Mesenchymal stem cell (in vitro differentiated cells and primary cell): ENCODE measurements around the gene AK9.

ENCODE experiments used
- DNase-seq: peaks from one replicate; pipeline ENCODE4 v3.0.0-alpha.2; 2013
- H2AFZ ChIP-seq: one replicate; pipeline ENCODE4 v1.6.1; 2013; ENCODE audit warnings: low read depth, mild to moderate bottlenecking, control low read depth, inconsistent platforms, low read length, moderate library complexity
- H2AK5ac ChIP-seq: 2 replicates; pipeline ENCODE4 v1.6.1; 2013; ENCODE audit warnings: low read length, moderate library complexity, mild to moderate bottlenecking, inconsistent platforms; ENCODE audit not compliant: severe bottlenecking
- H2BK120ac ChIP-seq: one replicate; pipeline ENCODE4 v1.6.1; 2013; ENCODE audit warnings: low read depth, mild to moderate bottlenecking, inconsistent platforms, low read length, moderate library complexity
- H2BK12ac ChIP-seq, 2 experiments: one replicate each; pipeline ENCODE4 v1.6.1; 2013; ENCODE audit warnings: inconsistent platforms in 2 of 2, low read length in 2 of 2, mild to moderate bottlenecking in 2 of 2, moderate library complexity in 2 of 2, control low read depth in 1 of 2
- H2BK15ac ChIP-seq: one replicate; pipeline ENCODE4 v1.6.1; 2013; ENCODE audit warnings: mild to moderate bottlenecking, low read depth, inconsistent platforms; ENCODE audit not compliant: poor library complexity, severe bottlenecking
- H2BK5ac ChIP-seq: 2 replicates; pipeline ENCODE4 v1.6.1; 2013; ENCODE audit warnings: low read depth, mild to moderate bottlenecking, low read length, control low read depth, inconsistent platforms; ENCODE audit not compliant: poor library complexity, severe bottlenecking
- H3K14ac ChIP-seq, 2 experiments: one replicate each; pipeline ENCODE4 v1.6.1; 2013; ENCODE audit warnings: inconsistent platforms in 2 of 2, low read length in 2 of 2, control low read depth in 1 of 2, mild to moderate bottlenecking in 1 of 2, moderate library complexity in 1 of 2
- H3K18ac ChIP-seq, 2 experiments: one replicate each; pipeline ENCODE4 v1.6.1; 2013; ENCODE audit warnings: inconsistent platforms in 2 of 2, low read length in 2 of 2, control low read depth in 1 of 2, low read depth in 1 of 2, mild to moderate bottlenecking in 1 of 2
- H3K23ac ChIP-seq, 2 experiments: one replicate each; pipeline ENCODE4 v1.6.1; 2013; ENCODE audit warnings: inconsistent platforms in 2 of 2, low read length in 2 of 2, mild to moderate bottlenecking in 2 of 2, moderate library complexity in 2 of 2, control low read depth in 1 of 2
- H3K27ac ChIP-seq: 2 replicates; pipeline ENCODE4 v1.5.1; 2013; ENCODE audit warnings: mild to moderate bottlenecking, moderate library complexity, low read length, control low read depth, inconsistent platforms; ENCODE audit not compliant: poor library complexity, severe bottlenecking
- H3K27me3 ChIP-seq, 2 experiments: 2 replicates each; pipeline versions ENCODE4 v1.6.1 to v1.7.0; 2013; ENCODE audit warnings: low read length in 2 of 2, mild to moderate bottlenecking in 2 of 2, moderate library complexity in 2 of 2, control low read depth in 1 of 2, inconsistent platforms in 1 of 2; ENCODE audit not compliant: control insufficient read depth in 1 of 2, insufficient read depth in 1 of 2
- H3K36me3 ChIP-seq, 2 experiments: 2 replicates each; pipeline versions ENCODE4 v1.6.1 to v1.7.0; 2013; ENCODE audit warnings: low read length in 2 of 2, control low read depth in 1 of 2, inconsistent platforms in 1 of 2, low read depth in 1 of 2, mild to moderate bottlenecking in 1 of 2; ENCODE audit not compliant: insufficient read depth in 2 of 2, control insufficient read depth in 1 of 2
- H3K4ac ChIP-seq, 2 experiments: one replicate each; pipeline ENCODE4 v1.6.1; 2013; ENCODE audit warnings: inconsistent platforms in 2 of 2, low read length in 2 of 2, mild to moderate bottlenecking in 2 of 2, moderate library complexity in 2 of 2, control low read depth in 1 of 2, low read depth in 1 of 2
- H3K4me1 ChIP-seq: 2 replicates; pipeline ENCODE4 v1.6.1; 2013; ENCODE audit warnings: low read depth, low read length, control low read depth; ENCODE audit not compliant: control insufficient read depth, insufficient read depth
- H3K4me2 ChIP-seq: 2 replicates; pipeline ENCODE4 v1.6.1; 2013; ENCODE audit warnings: low read length, mild to moderate bottlenecking, inconsistent platforms; ENCODE audit not compliant: poor library complexity, severe bottlenecking
- H3K4me3 ChIP-seq, 2 experiments: 2 replicates each; pipeline versions ENCODE4 v1.5.1 to v1.7.0; 2013; ENCODE audit warnings: low read length in 2 of 2, mild to moderate bottlenecking in 2 of 2, control low read depth in 1 of 2, low read depth in 1 of 2; ENCODE audit not compliant: insufficient read depth in 1 of 2
- H3K79me1 ChIP-seq: replicated peaks from 2 replicates; pipeline ENCODE4 v1.6.1; 2013; ENCODE audit warnings: mild to moderate bottlenecking, control low read depth, low read length, inconsistent platforms; ENCODE audit not compliant: poor library complexity, severe bottlenecking
- H3K9ac ChIP-seq: 2 replicates; pipeline ENCODE4 v1.7.0; 2013; ENCODE audit warnings: mild to moderate bottlenecking, low read length, moderate library complexity
- H3K9me3 ChIP-seq: 2 replicates; pipeline ENCODE4 v1.7.0; 2013; ENCODE audit warnings: mild to moderate bottlenecking, low read length; ENCODE audit not compliant: control insufficient read depth
- H4K8ac ChIP-seq: one replicate; pipeline ENCODE4 v1.6.1; 2013; ENCODE audit warnings: inconsistent platforms, mild to moderate bottlenecking, low read length, moderate library complexity
- H4K91ac ChIP-seq: one replicate; pipeline ENCODE4 v1.6.1; 2013; ENCODE audit warnings: mild to moderate bottlenecking, low read length, inconsistent platforms
- WGBS: methylation state at CpG from one replicate; pipeline ENCODE4 v1.1.7; 2013; ENCODE audit warnings: mixed read lengths; 5-methylcytosine and 5-hydroxymethylcytosine counted together

AK9 gene

DNA sequence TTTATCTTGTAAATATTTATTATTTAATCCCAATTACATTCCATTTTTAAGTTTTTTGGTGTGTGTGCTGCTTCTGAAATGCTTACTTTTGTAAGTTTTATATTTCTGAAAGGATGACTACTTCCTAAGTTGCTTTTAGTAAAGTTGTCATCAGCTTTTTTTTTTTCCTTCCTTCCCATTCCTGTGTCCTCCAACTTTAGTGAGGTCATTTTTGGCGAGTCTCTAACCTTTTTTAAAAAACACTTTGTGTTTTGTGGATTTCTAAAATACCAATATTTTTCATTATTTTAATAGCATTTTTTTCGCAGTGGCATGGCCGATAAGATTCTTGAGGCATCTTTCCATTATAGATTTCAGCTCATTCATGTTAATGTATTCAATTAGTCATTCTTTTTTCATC is 31.0 kb upstream of the AK9 start:
- Histone ChIP-seq H3K27ac (no peak overlapping the region), H2AFZ (no peak overlapping the region), H3K79me1 (peaks cover 6% of the 10 kb centered on the region), H3K4me2 (no peak overlapping the region), H4K91ac (no peak overlapping the region), H3K36me3 (peaks cover 7 to 29% of the 10 kb centered on the region in 2 experiments), H3K14ac (no peak overlapping the region), H2BK12ac (no peak overlapping the region), H2BK5ac (no peak overlapping the region), H3K9me3 (no peaks in the 10 kb centered on the region), H3K27me3 (no peaks in the 10 kb centered on the region), H2BK15ac (no peak overlapping the region), H3K4me1 (peaks cover 2% of the 10 kb centered on the region), H2AK5ac (no peak overlapping the region), H3K9ac (peak overlapping the region; percentile 46), H4K8ac (no peak overlapping the region), H3K18ac (no peak overlapping the region), H2BK120ac (no peak overlapping the region), H3K23ac (no peak overlapping the region), H3K4me3 (no peak overlapping the region), H3K4ac (no peak overlapping the region)
- WGBS, result no CpG with 5 or more reads among the region's 3 CpGs
- DNase-seq, result no peak

DNA sequence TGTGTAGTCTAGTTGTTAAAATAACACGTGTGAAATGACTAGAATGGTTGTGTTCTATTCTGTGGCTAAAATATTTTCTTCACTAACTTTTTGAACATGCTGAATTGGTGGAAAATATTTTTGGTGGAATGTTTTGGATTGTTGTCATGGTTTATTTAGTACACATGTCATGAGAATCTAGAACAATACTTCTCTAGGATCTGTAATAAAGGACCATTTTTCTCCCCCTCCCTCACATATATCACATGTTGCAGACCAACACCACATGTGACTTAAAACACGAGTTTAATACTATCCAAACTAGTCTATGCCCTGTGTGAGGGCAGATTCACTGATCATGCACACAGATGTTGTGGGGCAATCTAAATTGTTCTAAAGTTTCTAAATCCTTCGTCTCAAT is 29.3 kb upstream of the AK9 start:
- Histone ChIP-seq H3K9ac (no peak overlapping the region), H3K27me3 (no peaks in the 10 kb centered on the region), H2AK5ac (no peak overlapping the region), H3K36me3 (peaks cover 7 to 44% of the 10 kb centered on the region in 2 experiments), H2BK12ac (no peak overlapping the region), H3K4me1 (peaks cover 2% of the 10 kb centered on the region), H2AFZ (no peak overlapping the region), H3K79me1 (peaks cover 6% of the 10 kb centered on the region), H2BK15ac (no peak overlapping the region), H3K4me2 (no peak overlapping the region), H3K27ac (no peak overlapping the region), H3K4ac (no peak overlapping the region), H3K14ac (no peak overlapping the region), H3K9me3 (no peaks in the 10 kb centered on the region), H2BK5ac (no peak overlapping the region), H2BK120ac (no peak overlapping the region), H4K91ac (no peak overlapping the region), H3K23ac (no peak overlapping the region), H3K4me3 (no peak overlapping the region), H4K8ac (no peak overlapping the region), H3K18ac (no peak overlapping the region)
- 84% methylated on average over 3 of the region's 3 CpGs for WGBS
- DNase-seq, result no peak

DNA sequence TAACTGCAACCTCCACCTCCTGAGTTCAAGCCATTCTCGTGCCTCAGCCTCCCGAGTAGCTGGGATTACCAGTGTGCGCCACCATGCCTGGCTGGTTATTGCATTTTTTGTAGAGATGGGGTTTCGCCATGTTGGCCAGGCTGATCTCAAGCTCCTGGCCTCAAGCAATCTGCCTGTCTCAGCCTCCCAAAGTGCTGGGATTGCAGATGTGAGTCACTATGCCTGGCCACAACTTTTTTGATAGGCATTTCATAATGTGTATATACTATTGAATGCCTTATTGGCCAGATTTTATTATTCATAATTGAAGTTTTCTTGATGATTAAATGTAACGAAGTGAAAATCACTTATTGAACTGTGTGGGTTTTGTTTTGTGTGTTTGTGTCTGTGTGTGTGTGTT is 28.0 kb upstream of the AK9 start:
- Histone ChIP-seq H2AK5ac (no peak overlapping the region), H3K79me1 (peaks cover 6% of the 10 kb centered on the region), H3K9ac (no peak overlapping the region), H2BK12ac (no peak overlapping the region), H3K36me3 (peaks cover 7 to 46% of the 10 kb centered on the region in 2 experiments), H3K27me3 (no peaks in the 10 kb centered on the region), H3K9me3 (no peaks in the 10 kb centered on the region), H3K14ac (no peak overlapping the region), H3K4ac (no peak overlapping the region), H4K8ac (no peak overlapping the region), H3K4me1 (peaks cover 4% of the 10 kb centered on the region), H3K23ac (no peak overlapping the region), H3K18ac (no peak overlapping the region), H3K4me2 (no peak overlapping the region), H3K4me3 (no peak overlapping the region), H2AFZ (no peak overlapping the region), H2BK15ac (no peak overlapping the region), H2BK120ac (no peak overlapping the region), H2BK5ac (no peak overlapping the region), H4K91ac (peak overlapping the region; percentile 34), H3K27ac (no peak overlapping the region)
- 92% methylated on average over 5 of the region's 5 CpGs for WGBS
- DNase-seq, result no peak

DNA sequence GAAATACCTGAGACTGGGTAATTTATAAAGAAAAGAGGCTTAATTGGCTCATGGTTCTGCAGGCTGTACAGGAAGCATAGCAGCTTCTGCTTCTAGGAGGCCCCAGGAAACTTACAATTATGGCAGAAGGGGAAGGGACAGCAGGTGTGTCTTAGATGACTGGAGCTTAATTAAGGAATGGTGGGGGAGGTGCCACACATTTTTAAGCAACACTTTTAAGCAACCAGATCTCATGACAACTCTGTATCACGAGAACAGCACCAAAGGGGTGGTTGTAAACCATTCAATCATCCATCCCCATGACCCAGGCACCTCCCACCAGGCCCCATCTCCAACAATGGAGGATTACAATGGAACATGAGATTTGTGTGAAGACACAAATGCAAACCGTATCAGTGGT is 27.0 kb upstream of the AK9 start:
- Histone ChIP-seq H3K27ac (no peak overlapping the region), H2AK5ac (no peak overlapping the region), H2BK5ac (no peak overlapping the region), H3K23ac (no peak overlapping the region), H4K91ac (no peak overlapping the region), H3K36me3 (peaks cover 10 to 38% of the 10 kb centered on the region in 2 experiments), H3K4me1 (peaks cover 6% of the 10 kb centered on the region), H3K27me3 (no peaks in the 10 kb centered on the region), H2AFZ (no peak overlapping the region), H3K4me2 (no peak overlapping the region), H3K9me3 (no peaks in the 10 kb centered on the region), H4K8ac (no peak overlapping the region), H2BK12ac (no peak overlapping the region), H3K79me1 (peaks cover 13% of the 10 kb centered on the region), H3K18ac (no peak overlapping the region), H3K4ac (no peak overlapping the region), H2BK120ac (no peak overlapping the region), H3K14ac (no peak overlapping the region), H3K9ac (no peak overlapping the region), H3K4me3 (no peak overlapping the region), H2BK15ac (no peak overlapping the region)
- WGBS, result no CpG with 5 or more reads among the region's 2 CpGs
- no peak for DNase-seq
